T-helper 17 cell (primary cell): ENCODE results near the gene NCAPG2. TPM values are rescaled to one million over a fixed set of nuclear protein-coding genes. Genes with fewer than 3 reads are reported as not detected.
"Not testable (repeated sequence)": the region's sequence is repeated elsewhere in the genome, so short reads cannot be mapped to it uniquely, and the experiment has no call there.

Source experiments
- ATAC-seq: fragments of 150-1000 bp; cut with Tn5 transposase; 2 replicates; pipeline ENCODE4 v1.10.0; 2021; ENCODE audit warnings: mild to moderate bottlenecking, moderate library complexity
- DNase-seq, 3 donors: peaks; one replicate each; pipeline versions ENCODE4 v3.0.0 to v3.0.0-alpha.2; 2020 to 2021
- H3K9me3 ChIP-seq: one replicate; pipeline ENCODE4 v1.7.0; 2013; ENCODE audit warnings: low read length, mild to moderate bottlenecking; ENCODE audit not compliant: control insufficient read depth, poor library complexity, severe bottlenecking
- H3K27ac Mint-ChIP-seq: one replicate; pipeline ENCODE4 v1.8.0; 2022; ENCODE audit warnings: mild to moderate bottlenecking, moderate library complexity, mixed read lengths
- H3K27me3 Mint-ChIP-seq: one replicate; pipeline ENCODE4 v1.8.0; 2022; ENCODE audit warnings: mixed read lengths
- H3K36me3 Mint-ChIP-seq: one replicate; pipeline ENCODE4 v1.8.0; 2022; ENCODE audit warnings: low read depth, mixed read lengths
- H3K4me1 Mint-ChIP-seq: one replicate; pipeline ENCODE4 v1.8.0; 2022; ENCODE audit warnings: mild to moderate bottlenecking, mixed read lengths
- H3K4me3 Mint-ChIP-seq: one replicate; pipeline ENCODE4 v1.8.0; 2022; ENCODE audit warnings: mild to moderate bottlenecking, moderate library complexity, mixed read lengths
- total RNA-seq, 4 donors: library from RNA in 2 of 4; stranded (reverse) in 2 of 4; gene quantifications; one replicate each; pipeline ENCODE4 v1.2.3 and lab custom pipeline; 2022 to 2026

Gene NCAPG2
- total RNA-seq, 2 donors from 2014 or later: 8.8 to 38.7 TPM

DNA sequence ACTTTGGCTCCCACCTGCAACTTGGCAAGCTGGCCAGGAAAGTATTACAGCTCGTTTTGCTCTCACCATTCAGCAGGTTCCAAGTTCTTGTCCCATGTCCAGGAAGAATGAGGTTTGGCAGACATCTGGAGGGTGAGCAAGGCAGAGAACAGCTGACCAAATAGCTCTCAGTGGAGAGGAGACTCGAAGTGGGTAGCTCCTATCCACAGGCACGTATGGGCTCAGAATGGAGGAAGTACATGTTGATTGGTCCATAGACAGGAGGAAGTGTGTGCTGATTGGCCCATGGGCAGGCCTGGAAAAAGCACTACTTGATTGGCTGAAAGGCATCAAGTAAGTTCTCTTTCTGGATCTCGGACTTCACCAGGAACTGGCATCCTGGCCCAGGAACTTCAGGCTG lies 3.0 kb upstream of the NCAPG2 start:
- H3K4me3 Mint-ChIP-seq: no peak overlapping the region
- H3K27ac Mint-ChIP-seq: peak overlapping the region; percentile 16
- no peaks in the 10 kb centered on the region for H3K36me3 Mint-ChIP-seq
- H3K9me3 ChIP-seq: no peaks in the 10 kb centered on the region
- H3K27me3 Mint-ChIP-seq: peaks cover 5% of the 10 kb centered on the region
- peaks cover 25% of the 10 kb centered on the region for H3K4me1 Mint-ChIP-seq
- DNase-seq: no peak
- ATAC-seq: no peak

GRCh38 chr7:158706710-158707590 lies 2.3 kb upstream of the NCAPG2 start:
- no peaks in the 10 kb centered on the region for H3K9me3 ChIP-seq
- Mint-ChIP-seq H3K4me3 (no peak overlapping the region), H3K4me1 (peaks cover 21% of the 10 kb centered on the region), H3K36me3 (no peaks in the 10 kb centered on the region), H3K27ac (peak overlapping the region; percentile 24), H3K27me3 (peaks cover 5% of the 10 kb centered on the region)
- ATAC-seq (no peak), DNase-seq (no peak)

- Mint-ChIP-seq H3K27ac (peak overlapping the region; percentile 24), H3K27me3 (peaks cover 5% of the 10 kb centered on the region), H3K4me1 (peaks cover 25% of the 10 kb centered on the region), H3K36me3 (peaks cover under 1% of the 10 kb centered on the region), H3K4me3 (peak overlapping the region; percentile 19)
- no peak for DNase-seq
- H3K9me3 ChIP-seq: no peaks in the 10 kb centered on the region
- no peak for ATAC-seq
Observed at GRCh38 chr7:158706273-158706704, 1.7 kb upstream of the NCAPG2 start.

- peaks cover 4% of the 10 kb centered on the region for H3K36me3 Mint-ChIP-seq
- H3K4me1 Mint-ChIP-seq: peaks cover 24% of the 10 kb centered on the region
- H3K27ac Mint-ChIP-seq: peak overlapping the region; percentile 62
- DNase-seq (no peak), ATAC-seq (no peak)
- peaks cover 2% of the 10 kb centered on the region for H3K27me3 Mint-ChIP-seq
- H3K9me3 ChIP-seq: no peaks in the 10 kb centered on the region
- H3K4me3 Mint-ChIP-seq: peak overlapping the region; percentile 91
Observed at GRCh38 chr7:158705234-158705850, 738 bp upstream of the NCAPG2 start.

DNA sequence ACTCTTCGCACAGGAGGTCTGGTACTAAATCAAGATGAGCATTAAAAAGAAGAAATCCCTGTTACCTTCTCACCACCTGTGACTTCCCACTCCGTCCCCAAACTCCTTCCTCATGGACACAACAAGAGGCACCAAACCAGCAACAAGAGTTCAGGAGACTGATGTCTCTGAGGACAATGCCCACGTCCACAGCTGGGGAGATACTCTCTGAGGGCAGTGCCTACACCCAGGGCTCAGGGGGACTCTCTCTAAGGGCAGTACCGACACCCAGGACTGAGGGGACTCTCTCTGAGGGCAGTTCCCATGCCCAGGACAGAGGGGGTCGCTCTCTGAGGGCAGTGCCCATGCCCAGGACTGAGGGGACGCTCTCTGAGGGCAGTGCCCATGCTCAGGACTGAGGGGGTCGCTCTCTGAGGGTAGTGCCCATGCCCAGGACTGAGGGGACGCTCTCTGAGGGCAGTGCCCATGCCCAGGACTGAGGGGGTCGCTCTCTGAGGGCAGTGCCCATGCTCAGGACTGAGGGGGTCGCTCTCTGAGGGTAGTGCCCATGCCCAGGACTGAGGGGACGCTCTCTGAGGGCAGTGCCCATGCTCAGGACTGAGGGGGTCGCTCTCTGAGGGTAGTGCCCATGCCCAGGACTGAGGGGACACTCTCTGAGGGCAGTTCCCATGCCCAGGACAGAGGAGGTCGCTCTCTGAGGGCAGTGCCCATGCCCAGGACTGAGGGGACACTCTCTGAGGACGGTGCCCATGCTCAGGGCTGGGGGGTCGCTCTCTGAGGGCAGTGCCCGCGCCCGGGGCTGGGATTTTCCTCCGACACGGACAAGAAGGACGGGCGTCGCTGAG lies 703 bp downstream of the NCAPG2 start:
- not testable (repeated sequence) for H3K9me3 ChIP-seq, ATAC-seq, DNase-seq, H3K36me3 Mint-ChIP-seq, H3K27me3 Mint-ChIP-seq
- H3K27ac Mint-ChIP-seq: peak overlapping the region; percentile 34
- peak overlapping the region; percentile 91 for H3K4me3 Mint-ChIP-seq
- peaks cover 28% of the 10 kb centered on the region for H3K4me1 Mint-ChIP-seq

- H3K36me3 Mint-ChIP-seq: peaks cover 4% of the 10 kb centered on the region
- peak overlapping the region; percentile 34 for H3K27ac Mint-ChIP-seq
- DNase-seq (no peak), ATAC-seq (no peak)
- H3K27me3 Mint-ChIP-seq: no peaks in the 10 kb centered on the region
- H3K4me1 Mint-ChIP-seq: peaks cover 27% of the 10 kb centered on the region
- no peaks in the 10 kb centered on the region for H3K9me3 ChIP-seq
- peak overlapping the region; percentile 84 for H3K4me3 Mint-ChIP-seq
Observed at GRCh38 chr7:158702944-158703343, 1.7 kb downstream of the NCAPG2 start.

DNA sequence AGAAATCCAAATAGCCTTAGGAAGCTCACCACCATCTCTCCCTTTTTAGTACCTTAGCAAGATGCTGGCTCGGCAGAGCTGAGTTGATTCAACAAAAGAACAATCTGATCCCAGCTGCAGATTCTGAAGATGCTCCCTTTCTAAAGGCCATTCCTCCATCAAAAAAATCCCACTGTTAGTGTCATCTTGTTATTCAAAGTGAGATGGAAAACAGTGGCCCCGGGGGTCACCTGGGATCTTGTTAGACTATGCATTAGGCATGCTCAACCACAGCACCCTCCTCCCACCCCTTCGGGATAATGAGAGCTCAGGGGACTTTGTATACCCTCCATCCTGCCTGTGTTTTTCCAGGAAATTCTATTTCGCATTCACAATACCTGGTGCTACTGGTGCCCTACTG lies 2.4 kb downstream of the NCAPG2 start:
- H3K9me3 ChIP-seq: no peaks in the 10 kb centered on the region
- Mint-ChIP-seq H3K4me1 (peaks cover 26% of the 10 kb centered on the region), H3K36me3 (peaks cover 4% of the 10 kb centered on the region), H3K4me3 (peak overlapping the region; percentile 12), H3K27ac (no peak overlapping the region), H3K27me3 (no peaks in the 10 kb centered on the region)
- DNase-seq: no peak
- no peak for ATAC-seq

GRCh38 chr7:158700008-158700407 lies 4.6 kb downstream of the NCAPG2 start:
- Mint-ChIP-seq H3K4me3 (no peak overlapping the region), H3K27ac (no peak overlapping the region), H3K27me3 (no peaks in the 10 kb centered on the region), H3K4me1 (peaks cover 27% of the 10 kb centered on the region), H3K36me3 (peaks cover 4% of the 10 kb centered on the region)
- H3K9me3 ChIP-seq: no peaks in the 10 kb centered on the region
- ATAC-seq (no peak), DNase-seq (no peak)

DNA sequence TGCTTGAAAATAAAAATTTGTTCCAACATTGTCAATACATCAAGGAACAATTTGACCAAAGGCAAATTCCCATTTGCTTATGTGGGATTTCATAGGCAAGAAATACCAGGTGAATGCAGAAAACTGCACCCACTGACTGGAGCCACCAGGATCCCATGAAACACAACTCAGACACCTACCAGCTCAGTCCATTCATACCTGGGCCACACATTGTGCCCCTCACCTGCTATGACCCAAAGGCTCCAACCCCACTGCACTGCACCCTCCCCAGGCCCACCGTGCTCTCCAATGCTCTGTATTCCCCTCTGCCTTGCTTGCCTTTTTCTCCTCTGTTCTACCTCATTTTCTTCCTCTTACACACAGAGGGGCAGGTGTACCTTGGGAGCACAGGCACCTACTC lies 5.3 kb downstream of the NCAPG2 start:
- ATAC-seq (no peak), DNase-seq (no peak)
- H3K36me3 Mint-ChIP-seq: peaks cover 4% of the 10 kb centered on the region
- no peaks in the 10 kb centered on the region for H3K9me3 ChIP-seq
- no peak overlapping the region for H3K4me3 Mint-ChIP-seq
- H3K4me1 Mint-ChIP-seq: peaks cover 29% of the 10 kb centered on the region
- no peaks in the 10 kb centered on the region for H3K27me3 Mint-ChIP-seq
- H3K27ac Mint-ChIP-seq: no peak overlapping the region

DNA sequence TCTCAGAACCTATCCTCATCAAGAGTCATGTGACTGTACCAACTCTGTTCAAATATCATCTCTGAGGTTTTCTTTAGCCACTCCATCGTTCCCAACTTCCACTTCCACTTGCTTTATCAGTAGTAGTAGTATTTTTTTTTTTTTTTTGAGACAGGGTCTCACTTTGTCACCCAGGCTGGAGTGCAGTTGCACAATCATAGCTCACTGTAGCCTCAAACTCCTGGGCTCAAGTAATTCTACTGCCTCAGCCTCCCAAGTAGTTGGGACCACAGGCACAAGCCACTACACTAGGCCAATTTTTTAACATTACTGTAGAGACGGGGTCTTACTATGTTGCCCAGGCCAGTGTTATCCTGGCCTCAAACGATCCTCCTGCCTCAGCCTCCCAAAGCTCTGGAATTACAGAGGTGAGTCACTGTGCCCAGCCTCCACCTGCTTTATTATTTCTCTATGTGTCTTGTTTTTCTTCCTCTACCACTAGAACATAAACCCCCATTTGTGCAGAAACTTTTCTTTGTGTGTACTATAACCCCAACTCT lies 5.9 kb downstream of the NCAPG2 start:
- Mint-ChIP-seq H3K4me1 (peaks cover 31% of the 10 kb centered on the region), H3K36me3 (peaks cover 5% of the 10 kb centered on the region), H3K27me3 (no peaks in the 10 kb centered on the region), H3K4me3 (no peak overlapping the region), H3K27ac (no peak overlapping the region)
- ATAC-seq (no peak), DNase-seq (no peak)
- H3K9me3 ChIP-seq: no peaks in the 10 kb centered on the region

- not testable (repeated sequence) for H3K36me3 Mint-ChIP-seq, H3K27me3 Mint-ChIP-seq, H3K4me3 Mint-ChIP-seq, ATAC-seq, H3K9me3 ChIP-seq, DNase-seq, H3K27ac Mint-ChIP-seq
- H3K4me1 Mint-ChIP-seq: peaks cover 32% of the 10 kb centered on the region
Observed at GRCh38 chr7:158697597-158697996, 7.0 kb downstream of the NCAPG2 start.

DNA sequence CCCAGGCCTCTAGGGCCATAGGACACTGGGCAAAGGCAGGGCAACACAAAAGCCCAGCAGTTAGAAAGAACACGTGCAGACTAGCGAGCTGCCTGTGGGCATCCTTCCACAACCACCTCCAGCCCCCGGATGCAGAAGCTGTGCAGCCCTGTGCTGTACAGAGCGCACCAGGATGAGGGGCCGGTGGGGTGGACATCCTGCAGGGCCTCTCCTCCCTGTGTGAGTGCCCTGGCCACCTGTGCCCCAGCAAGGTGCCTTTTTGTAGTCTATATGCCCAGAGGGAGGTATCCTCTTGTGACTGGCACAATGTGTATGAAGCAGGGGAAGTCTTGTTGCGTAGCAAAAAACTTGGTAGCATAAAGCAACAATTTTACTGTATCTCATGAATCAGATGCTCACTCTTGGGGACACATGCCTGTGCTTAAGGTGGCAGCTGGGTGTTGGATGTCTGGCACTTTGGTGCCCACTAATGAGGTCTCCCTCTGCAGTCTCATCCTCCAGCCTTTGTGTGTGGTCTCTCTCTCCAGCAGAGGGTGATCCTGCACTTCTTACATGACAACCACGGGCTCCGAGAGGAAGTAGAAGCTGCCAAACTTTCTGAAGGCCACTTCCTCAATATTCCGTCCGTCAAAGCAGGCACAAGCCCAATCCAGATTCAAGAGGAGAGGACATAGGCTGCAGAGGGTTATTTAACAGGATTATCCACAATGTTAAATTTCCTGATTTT lies 8.7 kb downstream of the NCAPG2 start:
- H3K4me3 Mint-ChIP-seq: no peak overlapping the region
- peak overlapping the region; percentile 60 for H3K27ac Mint-ChIP-seq
- H3K4me1 Mint-ChIP-seq: peaks cover 23% of the 10 kb centered on the region
- DNase-seq (peak in 1 of 3 donors; percentile 19), ATAC-seq (peak; percentile 87)
- peaks cover 4% of the 10 kb centered on the region for H3K36me3 Mint-ChIP-seq
- no peaks in the 10 kb centered on the region for H3K27me3 Mint-ChIP-seq
- no peaks in the 10 kb centered on the region for H3K9me3 ChIP-seq
